SU-DHL-6 (cell line): ENCODE measurements around the gene SMIM45.

ENCODE experiments used
- CTCF ChIP-seq: fragments of 200-600 bp; sonication (generic); IDR thresholded peaks from one replicate; pipeline ENCODE4 v1.5.1; 2017; ENCODE audit warnings: antibody characterized with exemption, mild to moderate bottlenecking, low read length, moderate library complexity; ENCODE audit not compliant: insufficient read depth, poor library complexity, severe bottlenecking
- EZH2phosphoT487 ChIP-seq: fragments of 200-600 bp; sonication (generic), shearing (Covaris generic); conservative IDR thresholded peaks from 2 replicates; pipeline ENCODE4 v1.6.1; 2018; ENCODE audit warnings: mild to moderate bottlenecking, antibody characterized with exemption, low read length, moderate library complexity, mixed read lengths

GRCh38 chr22:41939981-41940831 is 11.7 kb upstream of the SMIM45 start:
- TF ChIP-seq CTCF (no peak), EZH2phosphoT487 (no peak)
